Endothelial cell of umbilical vein (primary cell): ENCODE measurements around the gene AKNA. TPM values are rescaled to one million over a fixed set of nuclear protein-coding genes. Genes with fewer than 3 reads are reported as not detected.

Experiments
- BruUV-seq: library from RNA; stranded (reverse); fragments of 400-500 nt; replicated peaks from 2 replicates; lab custom pipeline; 2021; lab: Mats Ljungman, UMichigan
- CTCF ChIA-PET: fragments of 300-600, 350-600 bp; sonication (Branson Sonifier 250); formaldehyde crosslinking; loops from one replicate; lab custom pipeline; 2021; ENCODE audit warnings: antibody characterized with exemption, inconsistent platforms; lab: Charles Lee
- POLR2A ChIA-PET: fragments of 300-600, 350-600 bp; sonication (Branson Sonifier 250); formaldehyde crosslinking; loops from one replicate; lab custom pipeline; 2021; ENCODE audit warnings: antibody characterized with exemption, inconsistent platforms; lab: Charles Lee
- DNase-seq: peaks from one replicate; pipeline ENCODE4 v3.0.0-alpha.2; 2011; ENCODE audit warnings: low read depth, low spot score
- FAIRE-seq: peaks from 2 replicates; lab custom pipeline; 2011; peaks lifted over from hg19 to GRCh38; lab: Jason Lieb, UNC
- H2AFZ ChIP-seq: 2 replicates; pipeline ENCODE4 v1.6.0; 2012; ENCODE audit warnings: low read depth, low read length, control low read depth, inconsistent platforms
- H3K27ac ChIP-seq: 2 replicates; pipeline ENCODE4 v1.5.1; 2011; ENCODE audit warnings: low read depth, mild to moderate bottlenecking, control low read depth, low read length, moderate library complexity; ENCODE audit not compliant: insufficient read depth
- H3K27me3 ChIP-seq, 2 experiments: 2 replicates each; pipeline versions ENCODE4 v1.6.0 to v1.6.1; 2011; ENCODE audit warnings: low read length in 2 of 2, mixed read lengths in 1 of 2; ENCODE audit not compliant: control insufficient read depth in 2 of 2, insufficient read depth in 2 of 2
- H3K36me3 ChIP-seq, 2 experiments: 2 replicates in 1 of 2; 3 replicates in 1 of 2; pipeline ENCODE4 v1.5.1; 2011; ENCODE audit warnings: low read length in 2 of 2, mild to moderate bottlenecking in 1 of 2, moderate library complexity in 1 of 2; ENCODE audit not compliant: control insufficient read depth in 2 of 2, insufficient read depth in 2 of 2; ENCODE audit errors: extremely low read depth in 1 of 2
- H3K4me1 ChIP-seq: 3 replicates; pipeline ENCODE4 v1.5.1; 2011; ENCODE audit warnings: mild to moderate bottlenecking, low read length; ENCODE audit not compliant: control insufficient read depth, insufficient read depth; ENCODE audit errors: extremely low read depth
- H3K4me2 ChIP-seq: 2 replicates; pipeline ENCODE4 v1.6.1; 2011; ENCODE audit warnings: low read length, control low read depth, mixed read lengths; ENCODE audit not compliant: insufficient read depth
- H3K4me3 ChIP-seq, 3 experiments: fragments of 200-600 bp in 1 of 3; sonication (generic), shearing (Covaris generic) in 1 of 3; replicated peaks in 1 of 3; 2 replicates each; pipeline ENCODE4 v1.5.1; 2011 to 2016; ENCODE audit warnings: control low read depth in 3 of 3, low read length in 3 of 3, mild to moderate bottlenecking in 2 of 3, inconsistent platforms in 1 of 3, low read depth in 1 of 3, moderate library complexity in 1 of 3; ENCODE audit not compliant: insufficient read depth in 1 of 3
- H3K79me2 ChIP-seq: 2 replicates; pipeline ENCODE4 v1.6.0; 2012; ENCODE audit warnings: low read length, inconsistent platforms; ENCODE audit not compliant: control insufficient read depth, insufficient read depth
- H3K9ac ChIP-seq: replicated peaks from 2 replicates; pipeline ENCODE3; 2011; ENCODE audit warnings: low read length, control low read depth; ENCODE audit not compliant: insufficient read depth; ENCODE audit errors: extremely low read depth
- H3K9me1 ChIP-seq: replicated peaks from 3 replicates; pipeline ENCODE4 v1.6.0; 2011; ENCODE audit warnings: mild to moderate bottlenecking, low read length; ENCODE audit not compliant: control insufficient read depth, insufficient read depth; ENCODE audit errors: extremely low read depth
- H3K9me3 ChIP-seq: replicated peaks from 2 replicates; pipeline ENCODE4 v1.5.1; 2012; ENCODE audit warnings: low read length, inconsistent platforms; ENCODE audit not compliant: control insufficient read depth, insufficient read depth
- H4K20me1 ChIP-seq: replicated peaks from 2 replicates; pipeline ENCODE3; 2011; ENCODE audit warnings: mild to moderate bottlenecking, low read length; ENCODE audit not compliant: control insufficient read depth, insufficient read depth; ENCODE audit errors: extremely low read depth
- FOS ChIP-seq: IDR thresholded peaks from 2 replicates; pipeline ENCODE4 v1.6.1; 2011; ENCODE audit warnings: mild to moderate bottlenecking, low read length, moderate library complexity, borderline replicate concordance; ENCODE audit not compliant: insufficient read depth
- GATA2 ChIP-seq: IDR thresholded peaks from 2 replicates; pipeline ENCODE4 v1.7.0; 2011; ENCODE audit warnings: low read depth, mild to moderate bottlenecking, moderate library complexity, mixed read lengths, low read length; ENCODE audit not compliant: insufficient read length, insufficient read depth
- JUN ChIP-seq: IDR thresholded peaks from 2 replicates; pipeline ENCODE4 v1.6.1; 2011; ENCODE audit warnings: borderline replicate concordance, low read depth; ENCODE audit not compliant: insufficient read length, insufficient read depth
- MAX ChIP-seq: IDR thresholded peaks from 2 replicates; pipeline ENCODE4 v1.6.1; 2011; ENCODE audit not compliant: insufficient read depth, insufficient read length
- MYC ChIP-seq: IDR thresholded peaks from one replicate; pipeline ENCODE4 v1.6.1; 2011; ENCODE audit warnings: mild to moderate bottlenecking, low read depth, low read length
- POLR2A ChIP-seq: IDR thresholded peaks from 2 replicates; pipeline ENCODE4 v1.6.1; 2012; ENCODE audit warnings: low read depth, mild to moderate bottlenecking, control low read depth, low read length
- POLR2AphosphoS5 ChIP-seq: IDR thresholded peaks from 2 replicates; pipeline ENCODE4 v1.6.1; 2012; ENCODE audit warnings: low read depth, mild to moderate bottlenecking, control low read depth, low read length, moderate library complexity; ENCODE audit not compliant: insufficient read depth
- dilution Hi-C: fragments of 300-500 bp; cut with MboI; formaldehyde crosslinking; loops from one replicate; pipeline ENCODE4 v1.15.0; 2019; ENCODE audit warnings: low sequenced_read_pairs; ENCODE audit not compliant: extremely low pct_ligation_motif_present
- intact Hi-C: fragments of 100-400 bp; cut with micrococcal nuclease; formaldehyde crosslinking; loops from one replicate; pipeline ENCODE4 v1.10.0; 2022
- polyA plus RNA-seq, 4 experiments: library from polyadenylated mRNA; depleted of rRNA in 3 of 4; stranded (reverse) in 3 of 4; unstranded in 1 of 4; fragments of >200 nt; gene quantifications; 2 replicates each; pipeline versions ENCODE4 v1.2.1 to v1.2.3, GENCODE V29; 2011 to 2012; ENCODE audit warnings: missing spikeins in 1 of 4
- total RNA-seq: library from RNA; stranded (reverse); gene quantifications from 2 replicates; pipeline ENCODE4 v1.2.3, GENCODE V29; 2021
- TF ChIP-seq, protein P1 (sequence below), 2 donors: IDR thresholded peaks; 1 replicate in 1 of 2; 2 replicates in 1 of 2; pipeline ENCODE4 v1.5.1; 2011; ENCODE audit warnings: low read length in 2 of 2, mild to moderate bottlenecking in 2 of 2, moderate library complexity in 2 of 2, control low read depth in 1 of 2, inconsistent platforms in 1 of 2, low read depth in 1 of 2; ENCODE audit not compliant: insufficient read depth in 1 of 2; ENCODE audit errors: extremely low read depth in 1 of 2

The AKNA gene
- total and polyA plus RNA-seq, 2 donors (not counting 3 experiments of a cell fraction or from before 2014, with no cell fraction given): 11.3 to 22.4 TPM

GRCh38 chr9:114345493-114346065 lies 42.2 kb downstream of the AKNA start:
- no peak overlapping the region for H2AFZ ChIP-seq
- ChIA-PET CTCF (interaction anchor here (0.6 to 0.7 kb wide), 2 partner anchors 32 to 60 kb away, joined by 3 to 5 read pairs; no protein-coding TSS in a partner anchor), POLR2A (interaction anchor here (0.6 kb wide), 1 partner anchor 528 kb away, joined by 3 read pairs; no protein-coding TSS in a partner anchor)
- FAIRE-seq: no peak
- TF ChIP-seq MAX: no peak
- TF ChIP-seq POLR2AphosphoS5: no peak
- no peak for TF ChIP-seq GATA2
- TF ChIP-seq POLR2A: no peak
- no peak for TF ChIP-seq MYC
- TF ChIP-seq FOS: no peak
- TF ChIP-seq JUN: no peak
- TF ChIP-seq, protein P1, sequence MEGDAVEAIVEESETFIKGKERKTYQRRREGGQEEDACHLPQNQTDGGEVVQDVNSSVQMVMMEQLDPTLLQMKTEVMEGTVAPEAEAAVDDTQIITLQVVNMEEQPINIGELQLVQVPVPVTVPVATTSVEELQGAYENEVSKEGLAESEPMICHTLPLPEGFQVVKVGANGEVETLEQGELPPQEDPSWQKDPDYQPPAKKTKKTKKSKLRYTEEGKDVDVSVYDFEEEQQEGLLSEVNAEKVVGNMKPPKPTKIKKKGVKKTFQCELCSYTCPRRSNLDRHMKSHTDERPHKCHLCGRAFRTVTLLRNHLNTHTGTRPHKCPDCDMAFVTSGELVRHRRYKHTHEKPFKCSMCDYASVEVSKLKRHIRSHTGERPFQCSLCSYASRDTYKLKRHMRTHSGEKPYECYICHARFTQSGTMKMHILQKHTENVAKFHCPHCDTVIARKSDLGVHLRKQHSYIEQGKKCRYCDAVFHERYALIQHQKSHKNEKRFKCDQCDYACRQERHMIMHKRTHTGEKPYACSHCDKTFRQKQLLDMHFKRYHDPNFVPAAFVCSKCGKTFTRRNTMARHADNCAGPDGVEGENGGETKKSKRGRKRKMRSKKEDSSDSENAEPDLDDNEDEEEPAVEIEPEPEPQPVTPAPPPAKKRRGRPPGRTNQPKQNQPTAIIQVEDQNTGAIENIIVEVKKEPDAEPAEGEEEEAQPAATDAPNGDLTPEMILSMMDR (IDR thresholded peaks at IDR 0.05; ENCODE audit: extremely low read depth in 1 of 2, insufficient read depth in 1 of 2, low read depth in 1 of 2, low read length in 2 of 2): no peak
- H3K4me3 ChIP-seq: no peak overlapping the region
- no peak overlapping the region for H3K27ac ChIP-seq
- BruUV-seq: no TSS peak
- H3K79me2 ChIP-seq: no peaks in the 10 kb centered on the region
- intact Hi-C loops: no loop called here
- no peaks in the 10 kb centered on the region for H3K4me1 ChIP-seq
- H3K36me3 ChIP-seq: peaks cover 8 to 50% of the 10 kb centered on the region in 2 experiments
- H3K9me3 ChIP-seq: no peaks in the 10 kb centered on the region
- dilution Hi-C loops: no loop called here
- no peak for DNase-seq
- H3K27me3 ChIP-seq: no peaks in the 10 kb centered on the region
- no peaks in the 10 kb centered on the region for H3K9me1 ChIP-seq
- no peak overlapping the region for H3K9ac ChIP-seq
- H3K4me2 ChIP-seq: no peak overlapping the region
- no peaks in the 10 kb centered on the region for H4K20me1 ChIP-seq
